ENCODE measurements around the gene TP53RK. TPM values are rescaled to one million over a fixed set of nuclear protein-coding genes. Genes with fewer than 3 reads are reported as not detected.

Gene TP53RK
- polyA plus RNA-seq, 1 of the 3 experiments (the other 2 are of a cell fraction) = 5.5 TPM

GRCh38 chr20:46695892-46696291 lies 6.6 kb upstream of the TP53RK start:
- DNase-seq = no peak
- Histone ChIP-seq H3K4me2 (no peak overlapping the region), H3K36me3 (replicated peaks in 1 of 2; ENCODE audit: control insufficient read depth in 1 of 2, insufficient read depth in 2 of 2, low read length in 1 of 2) (no peaks in the 10 kb centered on the region), H3K9ac (no peak overlapping the region), H3K9me3 (no peaks in the 10 kb centered on the region), H3K4me3 (ENCODE audit: low read depth in 2 of 2, low read length in 1 of 2) (no peak overlapping the region), H2AFZ (ENCODE audit: low read depth) (no peak overlapping the region), H4K20me1 (ENCODE audit: insufficient read depth) (no peaks in the 10 kb centered on the region), H3K9me2 (no peaks in the 10 kb centered on the region), H3K27ac (ENCODE audit: low read depth in 2 of 2, low read length in 1 of 2) (no peak overlapping the region; a peak in 2 of 4 replicates), H3K27me3 (ENCODE audit: insufficient read depth) (no peaks in the 10 kb centered on the region), H3F3A (replicated peaks; ENCODE audit: insufficient read depth) (peaks cover 5% of the 10 kb centered on the region), H3K79me2 (ENCODE audit: insufficient read depth) (no peaks in the 10 kb centered on the region), H3K4me1 (ENCODE audit: control insufficient read depth in 1 of 2, insufficient read depth in 2 of 2, low read depth in 1 of 2, low read length in 1 of 2) (peaks cover 0 to 2% of the 10 kb centered on the region in 2 experiments; a peak in 1 of 4 replicates)
- 57% methylated on average over 3 of the region's 3 CpGs for WGBS (ENCODE audit: low lambda C conversion rate)
- ChIA-PET POLR2A (no interaction called here), CTCF (interaction anchor here (0.7 to 1.2 kb wide), 2 partner anchors 43 to 152 kb away, joined by 3 to 4 read pairs; no protein-coding TSS in a partner anchor)
- TF ChIP-seq PBX3 (IDR thresholded peaks at IDR 0.05) (no peak), POLR2AphosphoS5 (IDR thresholded peaks at IDR 0.05; ENCODE audit: low read depth, low read length) (no peak), FOXM1 (IDR thresholded peaks at IDR 0.05; ENCODE audit: low read depth) (no peak), EZH2phosphoT487 (IDR thresholded peaks at IDR 0.05; ENCODE audit: borderline replicate concordance, low read depth) (no peak), MEF2A (IDR thresholded peaks at IDR 0.05; ENCODE audit: borderline replicate concordance, low read depth) (no peak), GABPA (IDR thresholded peaks at IDR 0.05; ENCODE audit: low read depth) (no peak), ELF1 (IDR thresholded peaks at IDR 0.05) (no peak), TCF12 (IDR thresholded peaks at IDR 0.05) (no peak), YY1 (IDR thresholded peaks at IDR 0.05; ENCODE audit: low read depth) (no peak), NFIC (IDR thresholded peaks at IDR 0.05; ENCODE audit: borderline replicate concordance) (no peak), ZBTB33 (IDR thresholded peaks at IDR 0.05; ENCODE audit: borderline replicate concordance, low read depth) (no peak), IRF3 (IDR thresholded peaks at IDR 0.05; ENCODE audit: low read depth, low read length) (no peak)
- TF ChIP-seq, protein P1, sequence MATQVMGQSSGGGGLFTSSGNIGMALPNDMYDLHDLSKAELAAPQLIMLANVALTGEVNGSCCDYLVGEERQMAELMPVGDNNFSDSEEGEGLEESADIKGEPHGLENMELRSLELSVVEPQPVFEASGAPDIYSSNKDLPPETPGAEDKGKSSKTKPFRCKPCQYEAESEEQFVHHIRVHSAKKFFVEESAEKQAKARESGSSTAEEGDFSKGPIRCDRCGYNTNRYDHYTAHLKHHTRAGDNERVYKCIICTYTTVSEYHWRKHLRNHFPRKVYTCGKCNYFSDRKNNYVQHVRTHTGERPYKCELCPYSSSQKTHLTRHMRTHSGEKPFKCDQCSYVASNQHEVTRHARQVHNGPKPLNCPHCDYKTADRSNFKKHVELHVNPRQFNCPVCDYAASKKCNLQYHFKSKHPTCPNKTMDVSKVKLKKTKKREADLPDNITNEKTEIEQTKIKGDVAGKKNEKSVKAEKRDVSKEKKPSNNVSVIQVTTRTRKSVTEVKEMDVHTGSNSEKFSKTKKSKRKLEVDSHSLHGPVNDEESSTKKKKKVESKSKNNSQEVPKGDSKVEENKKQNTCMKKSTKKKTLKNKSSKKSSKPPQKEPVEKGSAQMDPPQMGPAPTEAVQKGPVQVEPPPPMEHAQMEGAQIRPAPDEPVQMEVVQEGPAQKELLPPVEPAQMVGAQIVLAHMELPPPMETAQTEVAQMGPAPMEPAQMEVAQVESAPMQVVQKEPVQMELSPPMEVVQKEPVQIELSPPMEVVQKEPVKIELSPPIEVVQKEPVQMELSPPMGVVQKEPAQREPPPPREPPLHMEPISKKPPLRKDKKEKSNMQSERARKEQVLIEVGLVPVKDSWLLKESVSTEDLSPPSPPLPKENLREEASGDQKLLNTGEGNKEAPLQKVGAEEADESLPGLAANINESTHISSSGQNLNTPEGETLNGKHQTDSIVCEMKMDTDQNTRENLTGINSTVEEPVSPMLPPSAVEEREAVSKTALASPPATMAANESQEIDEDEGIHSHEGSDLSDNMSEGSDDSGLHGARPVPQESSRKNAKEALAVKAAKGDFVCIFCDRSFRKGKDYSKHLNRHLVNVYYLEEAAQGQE (IDR thresholded peaks at IDR 0.05; ENCODE audit: low read depth, low read length) = no peak
